ENCODE measurements around the gene RNF157. TPM values are rescaled to one million over a fixed set of nuclear protein-coding genes. Genes with fewer than 3 reads are reported as not detected.

Gene RNF157
- total RNA-seq, 5 donors from 2014 or later (not counting 1 experiment from before 2014, with no cell fraction given): 50.7 to 66.5 (median 61.9) TPM

DNA sequence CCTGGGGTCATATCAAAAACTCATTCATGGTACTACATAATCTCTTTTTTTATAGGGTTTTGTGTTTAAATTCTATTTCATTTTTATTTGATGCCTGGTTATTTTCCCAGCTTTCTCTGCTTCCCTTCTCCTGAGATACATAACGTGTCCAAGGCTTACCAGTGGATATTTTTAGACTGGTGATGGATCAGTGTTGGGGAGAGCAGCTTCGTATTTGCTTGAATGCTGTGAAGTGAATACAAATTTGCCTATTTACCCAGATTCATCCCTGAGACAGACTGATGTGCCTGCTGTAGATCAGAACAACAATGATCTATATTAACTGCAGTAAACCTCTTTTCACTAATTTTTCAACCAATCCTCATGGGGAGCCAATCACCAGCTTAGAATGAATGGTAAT lies 56.0 kb downstream of the RNF157 start:
- POLR2A ChIA-PET: interaction anchor here in 1 of 2 donors (0.6 to 1.0 kb wide), 2 partner anchors 36 to 49 kb away, joined by 3 to 6 read pairs; no protein-coding TSS in a partner anchor
- Histone ChIP-seq H3K4me1 (ENCODE audit: control insufficient read depth in 1 of 2, extremely low read depth in 1 of 2, insufficient read depth in 2 of 2, low read length in 2 of 2) (peaks cover 40 to 57% of the 10 kb centered on the region in 2 experiments), H3K27ac (ENCODE audit: low read length) (no peak overlapping the region), H3K9me3 (no peaks in the 10 kb centered on the region), H3K27me3 (replicated peaks in 1 of 2; ENCODE audit: control insufficient read depth in 2 of 2, extremely low read depth in 1 of 2, insufficient read depth in 2 of 2, low read length in 1 of 2) (no peaks in the 10 kb centered on the region), H3K36me3 (ENCODE audit: control insufficient read depth in 2 of 2, extremely low read depth in 1 of 2, insufficient read depth in 1 of 2, low read length in 1 of 2) (no peaks in the 10 kb centered on the region), H3K4me3 (ENCODE audit: control insufficient read depth in 1 of 2, extremely low read depth in 1 of 2, low read length in 1 of 2) (no peak overlapping the region)
- H3K27me3 Mint-ChIP-seq: no peaks in the 10 kb centered on the region
- peaks cover 16% of the 10 kb centered on the region for H3K36me3 Mint-ChIP-seq
- WGBS (ENCODE audit: insufficient coverage): 100% methylated on average over 1 of the region's 2 CpGs
- peaks cover 58 to 65% (median 65%) of the 10 kb centered on the region in 3 donors for H3K4me1 Mint-ChIP-seq
- H3K9me3 Mint-ChIP-seq: no peaks in the 10 kb centered on the region
- H3K4me3 Mint-ChIP-seq: no peak overlapping the region
- peak overlapping the region; percentile 45 to 86 for H3K27ac Mint-ChIP-seq
- ATAC-seq (replicated peaks in 1 of 4) (no peak), DNase-seq (no peak)
- CTCF ChIA-PET: interaction anchor here (0.9 to 1.5 kb wide), 2 partner anchors 15 to 95 kb away, joined by 4 to 7 read pairs; no protein-coding TSS in a partner anchor

GRCh38 chr17:76182016-76182764 lies 58.1 kb downstream of the RNF157 start:
- Mint-ChIP-seq H3K4me3 (peak overlapping the region in 1 of 3 donors; percentile 45), H3K9me3 (no peaks in the 10 kb centered on the region), H3K27me3 (no peaks in the 10 kb centered on the region), H3K4me1 (peaks cover 52 to 69% (median 67%) of the 10 kb centered on the region in 3 donors), H3K27ac (peak overlapping the region; percentile 93 to 94), H3K36me3 (peaks cover 9% of the 10 kb centered on the region)
- DNase-seq: peak; percentile 84 to 97 (median 91)
- CTCF ChIA-PET: interaction anchor here (0.6 to 1.7 kb wide), 21 partner anchors 10 to 894 kb away, joined by 3 to 10 read pairs (median 4); partner anchors contain the start of genes EXOC7 (in 2 of the 2), PRPSAP1 (in 1 of the 2) and UBALD2 (in 1 of the 2)
- no peaks in the 10 kb centered on the region for H3K9me3 ChIP-seq
- no peaks in the 10 kb centered on the region for H3K27me3 ChIP-seq (replicated peaks in 1 of 2; ENCODE audit: control insufficient read depth in 2 of 2, extremely low read depth in 1 of 2, insufficient read depth in 2 of 2, low read length in 1 of 2)
- POLR2A ChIA-PET: interaction anchor here in 1 of 2 donors (0.6 to 1.0 kb wide), 2 partner anchors 9 to 138 kb away, joined by 3 to 5 read pairs; no protein-coding TSS in a partner anchor
- peak; percentile 58 to 65 (median 60) for ATAC-seq (replicated peaks in 1 of 4)
- no peaks in the 10 kb centered on the region for H3K36me3 ChIP-seq (ENCODE audit: control insufficient read depth in 2 of 2, extremely low read depth in 1 of 2, insufficient read depth in 1 of 2, low read length in 1 of 2)
- peaks cover 39 to 62% of the 10 kb centered on the region in 2 experiments for H3K4me1 ChIP-seq (ENCODE audit: control insufficient read depth in 1 of 2, extremely low read depth in 1 of 2, insufficient read depth in 2 of 2, low read length in 2 of 2)
- H3K4me3 ChIP-seq (ENCODE audit: control insufficient read depth in 1 of 2, extremely low read depth in 1 of 2, low read length in 1 of 2): no peak overlapping the region
- 0% methylated on average over 5 of the region's 11 CpGs for WGBS (ENCODE audit: insufficient coverage)
- H3K27ac ChIP-seq (ENCODE audit: low read length): peak overlapping the region; percentile 49

DNA sequence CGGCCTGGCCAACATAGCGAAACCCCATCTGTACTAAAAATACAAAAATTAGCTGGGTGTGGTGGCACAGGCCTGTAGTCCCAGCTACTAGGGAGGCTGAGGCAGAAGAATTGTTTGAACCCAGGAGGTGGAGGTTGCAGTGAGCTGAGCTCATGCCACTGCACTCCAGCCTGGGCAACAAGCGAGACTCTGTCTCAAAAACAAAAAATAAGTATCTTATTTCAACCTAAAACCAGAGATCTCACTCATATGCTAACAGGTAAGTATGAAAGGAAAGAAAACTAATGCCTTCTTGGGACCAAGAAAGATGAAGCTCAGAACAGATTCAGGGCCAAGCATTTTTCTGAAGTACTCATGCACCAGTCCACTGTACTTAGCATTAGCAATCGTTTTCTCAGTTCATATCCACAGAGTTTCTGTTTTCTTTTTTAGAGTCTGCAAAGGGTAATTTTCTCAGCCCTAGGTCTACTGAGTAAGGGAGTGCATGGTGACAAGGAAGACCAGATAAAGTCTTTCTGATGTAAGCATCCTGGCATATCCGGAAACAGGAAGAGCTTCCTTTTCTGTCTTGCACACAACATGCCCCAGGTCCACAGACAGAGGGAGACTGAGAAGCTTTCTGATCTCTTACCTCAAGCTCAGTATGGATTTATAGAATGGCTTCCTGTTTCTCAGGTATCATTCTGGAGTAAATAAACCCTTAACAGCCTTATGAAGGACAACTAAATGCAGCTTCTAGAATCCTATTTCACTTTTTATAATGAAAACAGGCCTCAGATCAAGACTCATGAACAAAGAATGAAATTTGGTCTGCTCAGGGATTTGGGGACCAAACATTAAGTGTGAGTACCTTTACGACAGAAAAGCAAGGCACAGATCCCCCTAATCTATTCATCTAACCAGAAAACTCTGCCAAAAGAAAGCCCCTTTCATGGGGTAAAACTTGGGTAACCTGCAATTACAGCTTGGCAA lies 60.5 kb downstream of the RNF157 start:
- peak in 31 of 35 experiments; percentile 14 to 83 (median 43) for DNase-seq
- peaks cover 44 to 60% of the 10 kb centered on the region in 2 experiments for H3K4me1 ChIP-seq (ENCODE audit: control insufficient read depth in 1 of 2, extremely low read depth in 1 of 2, insufficient read depth in 2 of 2, low read length in 2 of 2)
- CTCF ChIA-PET: interaction anchor here (0.6 to 3.0 kb wide), 30 partner anchors 9 to 126 kb away, joined by 3 to 15 read pairs (median 4); partner anchors contain the start of gene FOXJ1 (in 1 of the 2)
- peak overlapping the region; percentile 71 for H3K27ac ChIP-seq (ENCODE audit: low read length)
- peak overlapping the region; percentile 95 to 96 for H3K27ac Mint-ChIP-seq
- no CpG with 5 or more reads among the region's 6 CpGs for WGBS (ENCODE audit: insufficient coverage)
- H3K4me3 Mint-ChIP-seq: peak overlapping the region; percentile 22 to 71 (median 50)
- H3K27me3 ChIP-seq (replicated peaks in 1 of 2; ENCODE audit: control insufficient read depth in 2 of 2, extremely low read depth in 1 of 2, insufficient read depth in 2 of 2, low read length in 1 of 2): no peaks in the 10 kb centered on the region
- peaks cover 59 to 69% (median 68%) of the 10 kb centered on the region in 3 donors for H3K4me1 Mint-ChIP-seq
- no peak overlapping the region for H3K4me3 ChIP-seq (ENCODE audit: control insufficient read depth in 1 of 2, extremely low read depth in 1 of 2, low read length in 1 of 2)
- no peaks in the 10 kb centered on the region for H3K9me3 Mint-ChIP-seq
- H3K27me3 Mint-ChIP-seq: no peaks in the 10 kb centered on the region
- no peaks in the 10 kb centered on the region for H3K36me3 ChIP-seq (ENCODE audit: control insufficient read depth in 2 of 2, extremely low read depth in 1 of 2, insufficient read depth in 1 of 2, low read length in 1 of 2)
- peaks cover 6% of the 10 kb centered on the region for H3K36me3 Mint-ChIP-seq
- POLR2A ChIA-PET: interaction anchor here (0.6 to 1.2 kb wide), 9 partner anchors 9 to 145 kb away, joined by 3 to 7 read pairs (median 4); no protein-coding TSS in a partner anchor
- ATAC-seq (replicated peaks in 1 of 4): peak; percentile 88 to 92 (median 90)
- H3K9me3 ChIP-seq: no peaks in the 10 kb centered on the region

DNA sequence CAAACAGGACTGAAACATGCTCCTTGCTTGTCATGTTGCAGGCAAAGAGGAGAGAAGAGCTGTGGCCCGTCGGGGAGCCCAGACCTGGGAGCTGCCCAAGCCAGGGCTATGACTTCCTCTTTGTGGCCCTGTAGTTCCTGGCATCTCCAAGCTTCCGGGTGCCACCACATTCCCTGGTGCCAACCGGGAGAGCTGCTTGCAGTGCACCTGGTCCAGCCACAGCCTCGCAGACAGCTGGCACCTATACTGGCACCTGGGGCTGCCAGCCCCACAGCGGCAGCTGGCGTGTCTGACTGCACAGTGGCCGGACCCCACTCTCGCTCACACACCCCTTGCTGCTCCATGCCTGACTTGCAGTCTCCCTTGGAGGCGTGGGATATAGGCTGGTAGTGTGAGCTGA lies 62.2 kb downstream of the RNF157 start:
- H3K27me3 Mint-ChIP-seq: no peaks in the 10 kb centered on the region
- peaks cover 53 to 62% (median 61%) of the 10 kb centered on the region in 3 donors for H3K4me1 Mint-ChIP-seq
- ChIA-PET CTCF (interaction anchor here (0.8 to 3.0 kb wide), 3 partner anchors 11 to 18 kb away, joined by 3 to 15 read pairs (median 4); no protein-coding TSS in a partner anchor), POLR2A (interaction anchor here in 1 of 2 donors (0.6 kb wide), 1 partner anchor 103 kb away, joined by 3 read pairs; no protein-coding TSS in a partner anchor)
- 84% methylated on average over 7 of the region's 10 CpGs for WGBS (ENCODE audit: insufficient coverage)
- peak overlapping the region; percentile 95 to 96 for H3K27ac Mint-ChIP-seq
- Histone ChIP-seq H3K9me3 (no peaks in the 10 kb centered on the region), H3K27me3 (replicated peaks in 1 of 2; ENCODE audit: control insufficient read depth in 2 of 2, extremely low read depth in 1 of 2, insufficient read depth in 2 of 2, low read length in 1 of 2) (no peaks in the 10 kb centered on the region), H3K36me3 (ENCODE audit: control insufficient read depth in 2 of 2, extremely low read depth in 1 of 2, insufficient read depth in 1 of 2, low read length in 1 of 2) (peaks cover 0 to 4% of the 10 kb centered on the region in 2 donors), H3K27ac (ENCODE audit: low read length) (peak overlapping the region; percentile 71), H3K4me3 (ENCODE audit: control insufficient read depth in 1 of 2, extremely low read depth in 1 of 2, low read length in 1 of 2) (no peak overlapping the region), H3K4me1 (ENCODE audit: control insufficient read depth in 1 of 2, extremely low read depth in 1 of 2, insufficient read depth in 2 of 2, low read length in 2 of 2) (peaks cover 44 to 60% of the 10 kb centered on the region in 2 experiments)
- ATAC-seq (replicated peaks in 1 of 4) (no peak), DNase-seq (no peak)
- no peaks in the 10 kb centered on the region for H3K9me3 Mint-ChIP-seq
- peak overlapping the region in 1 of 3 donors; percentile 71 for H3K4me3 Mint-ChIP-seq
- H3K36me3 Mint-ChIP-seq: no peaks in the 10 kb centered on the region

DNA sequence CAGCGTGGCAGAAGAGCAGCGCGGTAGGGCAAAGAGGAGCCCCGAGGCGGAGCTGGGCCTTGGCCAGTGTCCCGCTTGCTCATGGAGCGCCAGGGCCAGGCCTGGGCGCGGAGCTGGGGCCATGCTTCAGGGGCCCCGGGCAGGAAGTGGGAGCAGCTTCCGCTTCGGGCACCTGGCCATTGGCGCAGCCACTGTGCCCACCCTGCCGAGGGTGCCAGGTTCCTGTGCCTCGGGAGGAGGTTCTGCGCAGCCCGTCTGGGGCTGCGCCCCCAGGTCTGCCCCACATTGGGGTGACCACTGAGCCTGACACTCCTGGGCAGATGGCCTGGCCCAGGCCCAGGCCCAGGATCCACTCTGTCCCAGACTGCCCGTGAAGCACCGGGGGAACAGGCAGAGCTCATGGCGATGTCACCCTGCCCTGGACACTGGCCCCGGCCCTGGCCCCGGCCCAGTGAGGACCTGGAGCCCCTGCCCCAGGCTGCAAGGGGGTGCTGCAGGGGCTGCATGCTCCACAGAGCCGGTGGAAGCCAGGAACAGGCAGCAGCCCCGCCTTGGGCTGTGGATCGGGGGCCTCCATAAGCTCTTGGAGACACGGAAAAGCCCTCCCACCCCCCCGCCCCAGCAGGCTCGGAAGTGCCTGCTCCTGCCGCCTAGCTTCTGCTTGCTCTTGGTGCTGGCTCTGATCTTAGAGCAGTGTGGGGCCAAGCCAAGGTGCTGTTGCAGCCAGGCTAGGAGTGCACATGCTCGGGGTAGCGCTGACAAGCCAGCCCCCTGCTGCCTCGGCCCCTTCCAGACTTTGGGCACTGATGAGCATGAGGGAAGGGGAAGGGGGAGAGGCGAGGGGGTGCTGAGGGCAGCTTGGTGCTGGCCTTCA lies 63.4 kb downstream of the RNF157 start:
- WGBS (ENCODE audit: insufficient coverage): 95% methylated on average over 33 of the region's 34 CpGs
- Histone ChIP-seq H3K9me3 (no peaks in the 10 kb centered on the region), H3K4me1 (ENCODE audit: control insufficient read depth in 1 of 2, extremely low read depth in 1 of 2, insufficient read depth in 2 of 2, low read length in 2 of 2) (peaks cover 39 to 56% of the 10 kb centered on the region in 2 experiments), H3K27me3 (replicated peaks in 1 of 2; ENCODE audit: control insufficient read depth in 2 of 2, extremely low read depth in 1 of 2, insufficient read depth in 2 of 2, low read length in 1 of 2) (no peaks in the 10 kb centered on the region), H3K27ac (ENCODE audit: low read length) (peak overlapping the region; percentile 71), H3K36me3 (ENCODE audit: control insufficient read depth in 2 of 2, extremely low read depth in 1 of 2, insufficient read depth in 1 of 2, low read length in 1 of 2) (peaks cover 0 to 4% of the 10 kb centered on the region in 2 donors), H3K4me3 (ENCODE audit: control insufficient read depth in 1 of 2, extremely low read depth in 1 of 2, low read length in 1 of 2) (no peak overlapping the region)
- ChIA-PET CTCF (interaction anchor here in 1 of 2 donors (0.6 kb wide), 1 partner anchor 139 kb away, joined by 4 read pairs; no protein-coding TSS in a partner anchor), POLR2A (interaction anchor here in 1 of 2 donors (0.6 kb wide), 1 partner anchor 90 kb away, joined by 6 read pairs; no protein-coding TSS in a partner anchor)
- ATAC-seq (replicated peaks in 1 of 4) (no peak), DNase-seq (no peak)
- H3K27ac Mint-ChIP-seq: peak overlapping the region; percentile 95 to 96
- peak overlapping the region in 1 of 3 donors; percentile 41 for H3K4me3 Mint-ChIP-seq
- H3K4me1 Mint-ChIP-seq: peaks cover 46 to 58% (median 55%) of the 10 kb centered on the region in 3 donors
- no peaks in the 10 kb centered on the region for H3K36me3 Mint-ChIP-seq
- H3K9me3 Mint-ChIP-seq: no peaks in the 10 kb centered on the region
- no peaks in the 10 kb centered on the region for H3K27me3 Mint-ChIP-seq
